Tibial nerve (tissue), 4 donors: Measurements from ENCODE around the gene MYO15B. TPM values are rescaled to one million over a fixed set of nuclear protein-coding genes. Genes with fewer than 3 reads are reported as not detected.
"Not testable (repeated sequence)": the region's sequence is repeated elsewhere in the genome, so short reads cannot be mapped to it uniquely, and the experiment has no call there.

ENCODE experiments used
- DNase-seq, 2 donors: peaks; one replicate each; pipeline ENCODE4 v3.0.0-alpha.2; 2019; ENCODE audit warnings: low spot score in 2 of 2
- H3K27ac ChIP-seq, 4 donors: fragments of 200-600 bp; sonication (generic) in 3 of 4; one replicate each; pipeline ENCODE4 v1.5.1; 2017 to 2019; ENCODE audit warnings: mild to moderate bottlenecking in 1 of 4
- H3K27me3 ChIP-seq, 2 donors: fragments of 200-600 bp; sonication (generic) in 1 of 2; one replicate each; pipeline versions ENCODE4 v1.5.1 to v1.6.0; 2017 to 2019
- H3K36me3 ChIP-seq, 3 donors: fragments of 200-600 bp; sonication (generic); one replicate each; pipeline ENCODE4 v1.5.1; 2018 to 2019
- H3K4me1 ChIP-seq, 4 donors: fragments of 200-600 bp; sonication (generic) in 3 of 4; one replicate each; pipeline ENCODE4 v1.5.1; 2017 to 2019
- H3K4me3 ChIP-seq, 4 donors: fragments of 200-600 bp; sonication (generic) in 3 of 4; one replicate each; pipeline ENCODE4 v1.5.1; 2017 to 2019; ENCODE audit warnings: mild to moderate bottlenecking in 1 of 4, moderate library complexity in 1 of 4
- H3K9me3 ChIP-seq, 4 donors: fragments of 200-600 bp; sonication (generic) in 3 of 4; one replicate each; pipeline ENCODE4 v1.5.1; 2017 to 2019
- CTCF ChIP-seq, 5 experiments: fragments of 200-600 bp in 3 of 5; fragments of 450-650 bp in 2 of 5; sonication (generic) in 3 of 5; IDR thresholded peaks; one replicate each; pipeline ENCODE4 v1.5.1; 2016 to 2019; ENCODE audit warnings: antibody characterized with exemption in 5 of 5, mild to moderate bottlenecking in 3 of 5, moderate library complexity in 2 of 5
- EP300 ChIP-seq, 2 donors: sonication (generic); formaldehyde crosslinking; IDR thresholded peaks; one replicate each; pipeline ENCODE4 v1.6.1; 2017; ENCODE audit warnings: antibody characterized with exemption in 2 of 2, mild to moderate bottlenecking in 1 of 2
- POLR2A ChIP-seq, 2 donors: fragments of 450-650 bp; IDR thresholded peaks; one replicate each; pipeline ENCODE4 v1.6.1; 2017; ENCODE audit warnings: antibody characterized with exemption in 2 of 2, mild to moderate bottlenecking in 2 of 2, moderate library complexity in 2 of 2
- WGBS, 2 donors: methylation state at CpG; one replicate each; pipeline ENCODE4 v1.1.5; 2018; 5-methylcytosine and 5-hydroxymethylcytosine counted together
- total RNA-seq, 4 donors: library from RNA; depleted of rRNA; stranded (reverse); fragments of >200 nt; gene quantifications; one replicate each; pipeline ENCODE4 v1.1.0, GENCODE V29; 2016

The MYO15B gene
- total RNA-seq, 4 donors from 2014 or later: 150 to 327 (median 278) TPM

- Histone ChIP-seq H3K36me3 (peaks cover 0 to 26% (median 0%) of the 10 kb centered on the region in 3 donors), H3K9me3 (no peaks in the 10 kb centered on the region), H3K4me3 (no peak overlapping the region), H3K4me1 (peaks cover 0 to 7% (median 0%) of the 10 kb centered on the region in 4 donors), H3K27ac (no peak overlapping the region), H3K27me3 (no peaks in the 10 kb centered on the region)
- 75 to 81% methylated on average over 10 of the region's 10 CpGs for WGBS, 2 donors
- TF ChIP-seq POLR2A (IDR thresholded peaks at IDR 0.05) (no peak), EP300 (IDR thresholded peaks at IDR 0.05) (no peak), CTCF (IDR thresholded peaks at IDR 0.05) (no peak)
- DNase-seq: no peak
These were observed 12.4 kb upstream of the MYO15B start for GRCh38 chr17:75575197-75575596.

DNA sequence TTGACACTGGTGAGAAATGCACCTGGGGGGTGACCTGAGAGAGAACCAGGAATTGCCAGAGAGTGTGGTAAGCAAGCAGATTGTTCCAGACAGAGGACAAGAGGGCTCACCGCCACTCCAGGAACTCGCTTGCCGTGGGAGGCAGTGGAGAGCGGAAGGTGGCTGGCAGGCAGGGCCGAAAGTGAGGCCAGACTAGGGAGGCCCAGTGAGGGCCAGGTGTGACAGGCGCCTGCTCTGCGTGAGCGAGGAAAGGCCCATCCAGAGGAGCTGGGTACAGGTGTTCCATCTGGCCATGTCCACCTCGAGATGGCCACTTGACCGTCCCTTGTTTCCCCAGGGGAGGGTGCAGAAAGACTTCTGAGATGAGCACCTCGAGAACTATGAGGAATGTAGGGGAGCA lies 11.9 kb upstream of the MYO15B start:
- Histone ChIP-seq H3K36me3 (peaks cover 0 to 21% (median 0%) of the 10 kb centered on the region in 3 donors), H3K4me3 (no peak overlapping the region), H3K27ac (no peak overlapping the region), H3K4me1 (peaks cover 0 to 7% (median 0%) of the 10 kb centered on the region in 4 donors), H3K27me3 (no peaks in the 10 kb centered on the region), H3K9me3 (no peaks in the 10 kb centered on the region)
- TF ChIP-seq CTCF (IDR thresholded peaks at IDR 0.05) (no peak), POLR2A (IDR thresholded peaks at IDR 0.05) (no peak), EP300 (IDR thresholded peaks at IDR 0.05) (no peak)
- WGBS, 2 donors: 75 to 93% methylated on average over 11 of the region's 11 CpGs
- no peak for DNase-seq

- no peak for TF ChIP-seq EP300 (IDR thresholded peaks at IDR 0.05)
- no peak for TF ChIP-seq CTCF (IDR thresholded peaks at IDR 0.05)
- TF ChIP-seq POLR2A (IDR thresholded peaks at IDR 0.05): no peak
- WGBS, 2 donors: 82 to 86% methylated on average over 15 of the region's 15 CpGs
- Histone ChIP-seq H3K9me3 (no peaks in the 10 kb centered on the region), H3K27ac (no peak overlapping the region), H3K36me3 (peaks cover 0 to 14% (median 0%) of the 10 kb centered on the region in 3 donors), H3K4me3 (no peak overlapping the region), H3K4me1 (peaks cover 0 to 7% (median 0%) of the 10 kb centered on the region in 4 donors), H3K27me3 (no peaks in the 10 kb centered on the region)
- DNase-seq: no peak
These were observed 10.9 kb upstream of the MYO15B start for GRCh38 chr17:75576661-75577060.

DNA sequence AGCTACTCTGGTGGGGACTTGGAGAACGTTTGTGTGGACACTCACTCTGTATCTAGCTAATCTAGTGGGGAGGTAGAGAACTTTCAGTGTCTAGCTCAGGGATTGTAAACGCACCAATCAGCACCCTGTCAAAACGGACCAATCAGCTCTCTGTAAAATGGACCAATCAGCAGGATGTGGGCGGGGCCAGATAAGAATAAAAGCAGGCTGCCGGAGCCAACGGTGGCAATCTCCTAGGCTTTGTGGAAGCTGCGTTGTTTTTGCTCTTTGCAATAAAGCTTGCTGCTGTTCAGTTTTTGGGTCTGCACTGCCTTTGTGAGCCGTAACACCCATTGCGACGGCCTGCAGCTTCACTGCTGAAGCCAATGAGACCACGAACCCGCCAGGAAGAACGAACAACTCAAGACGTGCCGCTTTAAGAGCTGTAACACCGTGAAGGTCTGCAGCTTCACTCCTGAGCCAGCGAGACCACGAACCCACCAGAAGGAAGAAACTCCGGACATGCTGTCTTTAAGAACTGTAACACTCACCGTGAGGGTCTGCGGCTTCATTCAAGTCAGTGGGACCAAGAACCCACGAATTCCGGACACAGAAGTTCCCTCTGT lies 6.4 kb upstream of the MYO15B start:
- not testable (repeated sequence) for DNase-seq, H3K27ac ChIP-seq, H3K36me3 ChIP-seq, H3K27me3 ChIP-seq, H3K9me3 ChIP-seq, H3K4me1 ChIP-seq, H3K4me3 ChIP-seq
- whole genome bisulfite sequencing, 2 donors: 84 to 88% methylated on average over 23 of the region's 23 CpGs

DNA sequence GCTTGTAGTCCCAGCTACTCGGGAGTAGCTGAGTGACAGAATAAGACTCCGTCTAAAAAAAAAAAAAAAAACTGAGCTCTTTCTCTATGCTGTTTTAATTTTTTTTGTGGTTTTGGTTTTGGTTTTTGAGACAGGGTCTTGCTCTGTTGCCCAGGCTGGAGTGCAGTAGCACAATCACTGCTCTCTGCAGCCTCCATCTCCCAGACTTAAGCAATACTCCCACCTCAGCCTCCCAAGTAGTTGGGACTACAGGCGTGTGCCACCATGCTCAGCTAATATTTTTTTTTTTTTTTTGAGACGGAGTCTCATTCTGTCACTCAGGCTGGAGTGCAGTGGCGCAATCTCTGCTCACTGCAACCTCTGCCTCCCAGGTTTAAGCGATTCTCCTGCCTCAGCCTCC lies 4.4 kb upstream of the MYO15B start:
- H3K4me3 ChIP-seq, H3K9me3 ChIP-seq, H3K27ac ChIP-seq, DNase-seq, H3K36me3 ChIP-seq, H3K27me3 ChIP-seq: not testable (repeated sequence)
- 89 to 92% methylated on average over 6 of the region's 6 CpGs for WGBS, 2 donors
- peaks cover 0 to 21% (median 9%) of the 10 kb centered on the region in 4 donors for H3K4me1 ChIP-seq

- DNase-seq: no peak
- WGBS, 2 donors: 85 to 87% methylated on average over 7 of the region's 7 CpGs
- Histone ChIP-seq H3K27ac (no peak overlapping the region), H3K4me3 (no peak overlapping the region), H3K27me3 (no peaks in the 10 kb centered on the region), H3K36me3 (no peaks in the 10 kb centered on the region), H3K4me1 (peaks cover 0 to 17% (median 9%) of the 10 kb centered on the region in 4 donors), H3K9me3 (no peaks in the 10 kb centered on the region)
- TF ChIP-seq POLR2A (IDR thresholded peaks at IDR 0.05) (no peak), CTCF (IDR thresholded peaks at IDR 0.05) (no peak), EP300 (IDR thresholded peaks at IDR 0.05) (no peak)
These were observed 2.8 kb upstream of the MYO15B start for GRCh38 chr17:75584849-75585175.
